GM12892 (cell line): ENCODE results near the gene TMC8.
A peak's percentile ranks its signal among the peaks of the same experiment; 100 is the strongest.

Source experiments
- DNase-seq: peaks from one replicate; pipeline ENCODE4 v3.0.0; 2011; ENCODE audit not compliant: insufficient read length
- FAIRE-seq: peaks from 2 replicates; lab custom pipeline; 2011; peaks lifted over from hg19 to GRCh38; lab: Jason Lieb, UNC
- POLR2A ChIP-seq: IDR thresholded peaks from 2 replicates; pipeline ENCODE4 v1.6.1; 2011; ENCODE audit warnings: low read depth, low read length, control low read depth
- POLR2AphosphoS5 ChIP-seq: IDR thresholded peaks from 2 replicates; pipeline ENCODE4 v1.6.1; 2011; ENCODE audit warnings: low read depth, low read length, control low read depth
- TAF1 ChIP-seq: IDR thresholded peaks from 2 replicates; pipeline ENCODE4 v1.6.1; 2011; ENCODE audit warnings: low read depth, mild to moderate bottlenecking, control low read depth, low read length, borderline replicate concordance

Gene TMC8

DNA sequence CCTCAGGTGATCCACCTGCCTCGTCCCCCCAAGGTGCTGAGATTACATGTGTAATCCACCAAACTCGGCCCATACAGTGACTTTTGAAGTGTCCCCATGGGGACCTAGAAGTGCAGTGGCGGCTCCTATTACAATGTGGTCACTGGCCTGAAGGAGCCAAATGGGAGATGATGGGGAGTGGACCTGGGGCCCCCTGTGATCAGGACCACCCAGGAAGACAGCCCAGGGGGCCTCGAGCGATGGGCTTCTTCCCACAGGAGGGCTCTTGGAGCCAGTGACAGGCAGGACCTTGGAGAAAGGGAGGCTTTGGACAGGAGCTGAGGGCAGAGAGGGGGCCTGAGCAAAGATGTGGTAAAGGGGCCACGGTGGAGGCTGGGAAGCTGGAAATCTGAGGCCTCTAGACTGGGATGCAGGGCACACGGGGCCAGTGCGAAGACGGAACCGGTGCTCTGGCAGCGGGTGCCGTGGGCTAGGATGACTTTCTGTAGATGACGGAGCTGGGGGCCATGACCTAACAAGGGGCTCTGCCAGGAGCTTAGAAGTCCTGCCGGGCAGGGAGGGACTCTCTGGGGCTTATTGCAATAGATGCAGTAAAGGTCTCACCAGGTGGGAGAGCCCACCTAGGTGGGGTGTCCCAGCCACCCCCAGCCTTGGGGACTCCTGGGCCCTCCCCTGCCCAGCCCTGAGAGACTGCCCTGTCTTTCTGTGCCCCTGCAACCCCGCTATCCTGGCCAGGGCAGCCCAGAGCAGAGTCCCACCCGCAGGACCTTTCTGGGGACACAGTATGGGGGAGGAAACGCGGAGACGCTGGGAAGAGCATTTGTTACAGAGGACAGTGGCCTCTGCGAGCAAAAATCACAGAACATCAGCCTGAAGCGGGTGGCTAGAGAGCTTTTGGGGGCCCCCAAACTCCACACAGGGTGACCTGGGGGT is 12.9 kb downstream of the TMC8 start:
- FAIRE-seq = no peak
- no peak for TF ChIP-seq TAF1
- no peak for TF ChIP-seq POLR2AphosphoS5
- no peak for TF ChIP-seq POLR2A
- no peak for DNase-seq

DNA sequence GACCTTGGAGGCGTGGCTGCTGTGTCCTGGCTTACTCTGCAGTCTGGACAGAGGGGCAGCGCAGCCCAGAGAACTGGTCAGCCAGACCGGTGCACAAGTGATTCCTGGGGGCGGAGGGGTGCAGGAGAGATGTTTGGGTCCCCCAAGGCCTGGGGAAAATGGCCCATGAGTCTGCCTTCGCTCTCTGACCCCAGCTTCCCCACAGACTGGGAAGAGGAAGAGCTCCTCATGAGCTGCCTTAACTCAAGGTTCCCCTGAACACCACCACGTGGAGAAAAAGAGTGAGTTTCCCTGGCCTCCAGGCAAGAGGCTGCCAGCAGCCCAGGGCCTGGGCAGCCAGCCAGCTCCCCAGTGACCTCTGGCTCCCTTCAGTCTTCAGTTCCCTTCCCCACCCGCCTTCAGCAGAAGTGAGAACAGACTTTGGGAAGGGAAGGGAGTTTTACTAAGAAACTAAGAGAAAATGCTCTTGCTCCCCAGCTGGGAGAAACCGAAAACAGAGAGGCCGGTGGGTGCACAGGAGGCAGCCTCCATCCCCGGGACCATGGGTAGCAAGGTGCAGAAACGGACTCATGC is 13.7 kb downstream of the TMC8 start:
- DNase-seq (no peak), FAIRE-seq (no peak)
- TF ChIP-seq TAF1 = no peak
- no peak for TF ChIP-seq POLR2A

DNA sequence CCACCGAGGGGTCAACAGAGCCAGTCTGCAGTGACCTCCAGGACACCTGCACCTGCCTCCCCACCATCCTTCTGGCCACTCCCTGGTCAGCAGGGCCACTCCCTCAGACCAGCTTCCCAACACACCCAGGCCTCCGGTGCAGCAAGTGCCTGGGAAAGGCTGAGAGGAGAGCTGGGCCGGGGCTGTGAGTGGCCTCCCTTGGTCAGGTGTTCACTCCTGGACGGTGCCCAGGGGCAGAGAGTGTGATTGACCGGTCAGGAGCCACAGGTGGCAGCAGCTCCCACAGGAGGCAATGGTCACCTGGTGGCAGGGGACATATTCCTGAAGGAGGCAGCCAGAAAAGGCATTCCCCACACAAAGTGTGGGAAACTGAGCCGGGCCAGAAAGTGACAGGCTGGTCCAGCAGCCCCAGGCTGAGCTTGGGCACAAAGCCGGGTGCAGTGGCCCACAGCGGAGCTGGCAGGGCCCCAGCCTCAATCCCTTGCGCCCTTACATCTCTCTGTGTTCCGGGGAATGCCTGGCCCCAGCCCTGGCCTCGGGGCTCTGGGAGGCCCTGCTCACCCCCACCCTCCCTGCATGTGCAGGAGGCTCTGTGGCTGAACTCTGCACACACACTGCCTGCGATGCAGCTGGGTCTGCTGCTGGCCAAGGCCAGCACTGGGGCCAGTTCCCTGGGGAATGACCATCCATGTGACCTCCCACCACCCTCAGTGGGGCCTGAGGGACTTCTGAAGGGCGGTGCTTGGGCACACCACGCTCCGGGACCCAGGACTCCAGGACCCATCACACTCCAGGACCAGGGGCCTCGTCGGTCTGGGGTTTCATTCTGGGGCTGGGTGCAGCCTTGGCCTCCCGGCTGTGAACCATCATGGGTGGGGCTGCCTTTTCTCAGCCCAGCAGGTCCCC is 14.4 kb downstream of the TMC8 start:
- FAIRE-seq (no peak), DNase-seq (no peak)
- no peak for TF ChIP-seq POLR2A
- no peak for TF ChIP-seq POLR2AphosphoS5
- no peak for TF ChIP-seq TAF1

DNA sequence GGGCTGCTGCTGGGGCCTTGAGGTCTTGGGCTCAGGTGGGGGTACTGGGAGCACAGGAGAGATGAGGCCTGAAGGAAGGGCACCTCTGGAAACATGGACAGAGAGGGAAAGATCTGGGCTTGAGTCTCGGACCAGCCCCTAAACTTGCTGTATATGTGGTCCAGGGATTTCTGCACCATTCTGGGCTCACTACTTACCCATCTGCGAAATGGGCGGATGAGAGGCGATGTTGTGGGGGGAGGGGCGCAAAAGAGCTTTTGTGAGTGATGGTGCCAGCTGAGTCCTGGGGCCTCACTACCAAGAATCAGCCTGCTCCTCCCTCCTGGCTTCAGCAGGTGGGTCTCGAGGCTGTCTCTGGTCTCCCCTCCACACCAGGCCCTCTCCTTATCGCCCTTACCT is 15.9 kb downstream of the TMC8 start:
- TF ChIP-seq POLR2AphosphoS5 = no peak
- no peak for TF ChIP-seq TAF1
- TF ChIP-seq POLR2A = no peak
- DNase-seq (no peak), FAIRE-seq (no peak)

DNA sequence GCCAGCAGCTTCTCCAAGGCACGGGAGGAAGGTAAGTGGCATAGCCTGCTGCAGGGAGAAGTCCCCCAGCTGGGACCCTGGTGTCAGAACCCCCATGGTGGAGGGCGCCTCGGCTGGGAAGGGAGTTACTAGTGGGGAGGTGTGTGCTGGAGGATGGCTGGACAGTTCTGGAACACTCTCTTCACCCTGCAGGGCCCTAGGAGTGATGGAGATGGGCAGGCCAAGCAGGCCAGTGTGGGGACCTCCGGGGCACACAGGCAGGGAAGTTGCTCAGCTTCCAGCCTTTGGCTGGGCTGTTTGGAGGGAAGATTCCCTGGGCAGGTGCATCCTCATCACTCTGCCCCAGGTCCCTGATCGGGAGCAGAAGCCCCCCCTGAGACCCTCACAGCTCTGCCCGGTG is 16.3 kb downstream of the TMC8 start:
- TF ChIP-seq POLR2A (no peak), POLR2AphosphoS5 (no peak)
- no peak for FAIRE-seq
- DNase-seq = no peak

DNA sequence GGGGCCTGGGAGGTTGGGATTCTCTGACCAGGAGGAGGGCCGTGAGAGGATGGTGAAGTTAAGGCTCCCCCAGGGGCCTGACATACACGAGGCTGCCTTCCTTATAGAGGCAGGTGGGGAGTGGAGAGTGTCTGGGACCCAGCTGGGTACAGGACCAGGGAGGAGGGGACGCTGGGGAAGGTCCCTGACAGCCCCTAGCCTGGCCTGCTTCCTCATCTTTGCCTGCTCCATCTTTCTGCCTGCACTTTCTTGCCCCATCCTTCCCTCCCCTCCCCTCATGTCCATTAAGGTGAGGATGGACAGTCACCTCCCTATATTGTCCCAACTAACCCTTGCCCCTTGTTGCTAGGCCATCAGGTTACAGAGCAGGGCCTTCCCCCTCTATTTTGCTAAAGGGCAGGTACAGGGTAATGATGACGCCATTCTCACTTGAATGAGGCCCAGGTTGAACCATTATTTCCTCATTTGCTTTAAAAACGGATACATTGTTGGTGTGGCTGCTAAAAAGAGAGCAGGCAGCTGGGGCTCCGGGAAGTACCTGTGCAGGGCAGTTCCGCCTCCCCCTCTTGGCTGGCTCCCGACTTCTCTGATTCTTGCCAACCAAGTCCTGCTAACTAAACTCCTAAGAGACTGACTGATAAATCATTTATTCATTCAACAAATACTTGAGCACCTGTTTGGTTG is 16.9 kb downstream of the TMC8 start:
- no peak for TF ChIP-seq TAF1
- TF ChIP-seq POLR2A = peak; percentile 50; the same call in 1 of the 2 replicates
- peak; percentile 47; the same call in 1 of the 2 replicates for TF ChIP-seq POLR2AphosphoS5
- FAIRE-seq = peak; percentile 94
- no peak for DNase-seq

DNA sequence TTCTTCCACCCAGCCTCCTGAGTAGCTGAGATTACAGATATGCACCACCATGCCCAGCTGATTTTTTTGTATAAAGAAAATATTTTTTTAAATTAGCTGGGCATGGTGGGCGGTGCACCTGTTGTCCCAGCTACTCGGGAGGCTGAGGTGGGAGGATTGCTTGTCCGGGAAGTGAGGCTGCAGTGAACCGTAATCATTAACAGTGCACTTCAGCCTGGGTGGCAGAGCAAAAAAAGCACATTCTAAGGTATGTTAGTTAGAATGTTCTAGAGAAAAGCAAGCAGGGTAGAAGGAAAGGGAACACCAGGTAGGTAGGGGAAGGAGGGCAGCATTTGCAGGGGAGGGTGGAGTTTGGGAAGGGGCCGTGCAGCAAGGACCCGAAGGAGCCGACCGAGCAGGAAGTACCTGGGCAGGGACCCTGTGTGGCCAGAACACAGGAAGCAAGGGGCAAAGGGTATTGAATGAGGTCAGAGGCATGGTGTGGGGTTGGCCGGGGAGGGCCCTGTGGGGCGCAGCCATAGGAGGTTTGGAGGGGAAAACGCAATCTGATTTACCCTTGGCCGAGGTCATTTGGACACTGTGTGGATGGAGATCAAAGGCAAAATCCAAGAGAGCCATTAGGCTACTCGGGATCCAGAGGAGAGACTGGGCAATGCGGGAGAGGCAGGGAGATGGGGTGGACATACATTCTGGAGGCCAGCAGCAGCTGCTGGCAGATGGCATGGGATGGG is 17.9 kb downstream of the TMC8 start:
- no peak for DNase-seq
- FAIRE-seq = peak; percentile 81
- TF ChIP-seq POLR2AphosphoS5 (no peak), POLR2A (no peak), TAF1 (no peak)

DNA sequence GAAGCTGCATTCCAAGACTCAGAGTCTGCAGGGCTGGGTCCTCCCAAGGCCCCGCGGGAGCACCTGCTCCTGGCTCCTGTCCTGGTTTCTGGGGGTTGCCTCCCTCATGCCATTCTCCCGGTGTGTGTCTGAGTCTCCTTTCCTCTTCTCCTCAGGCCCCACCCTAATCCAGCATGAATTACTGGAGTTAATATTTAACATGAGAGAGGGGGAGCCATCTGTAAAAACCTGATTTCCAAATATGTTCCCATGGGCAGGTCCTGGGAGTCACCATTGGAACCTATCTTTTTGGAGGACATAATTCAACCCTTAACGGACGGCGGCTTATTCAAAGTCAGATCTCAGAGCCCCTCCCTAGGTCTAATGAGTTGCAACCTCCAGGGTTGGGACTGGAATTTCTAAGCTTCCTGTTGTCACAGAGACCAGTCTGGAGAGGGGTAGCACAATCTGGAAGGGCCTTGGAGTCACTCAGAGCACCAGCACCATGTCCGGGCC is 21.0 kb downstream of the TMC8 start:
- FAIRE-seq = no peak
- no peak for TF ChIP-seq POLR2A
- TF ChIP-seq POLR2AphosphoS5 = no peak
- no peak for TF ChIP-seq TAF1
- no peak for DNase-seq

DNA sequence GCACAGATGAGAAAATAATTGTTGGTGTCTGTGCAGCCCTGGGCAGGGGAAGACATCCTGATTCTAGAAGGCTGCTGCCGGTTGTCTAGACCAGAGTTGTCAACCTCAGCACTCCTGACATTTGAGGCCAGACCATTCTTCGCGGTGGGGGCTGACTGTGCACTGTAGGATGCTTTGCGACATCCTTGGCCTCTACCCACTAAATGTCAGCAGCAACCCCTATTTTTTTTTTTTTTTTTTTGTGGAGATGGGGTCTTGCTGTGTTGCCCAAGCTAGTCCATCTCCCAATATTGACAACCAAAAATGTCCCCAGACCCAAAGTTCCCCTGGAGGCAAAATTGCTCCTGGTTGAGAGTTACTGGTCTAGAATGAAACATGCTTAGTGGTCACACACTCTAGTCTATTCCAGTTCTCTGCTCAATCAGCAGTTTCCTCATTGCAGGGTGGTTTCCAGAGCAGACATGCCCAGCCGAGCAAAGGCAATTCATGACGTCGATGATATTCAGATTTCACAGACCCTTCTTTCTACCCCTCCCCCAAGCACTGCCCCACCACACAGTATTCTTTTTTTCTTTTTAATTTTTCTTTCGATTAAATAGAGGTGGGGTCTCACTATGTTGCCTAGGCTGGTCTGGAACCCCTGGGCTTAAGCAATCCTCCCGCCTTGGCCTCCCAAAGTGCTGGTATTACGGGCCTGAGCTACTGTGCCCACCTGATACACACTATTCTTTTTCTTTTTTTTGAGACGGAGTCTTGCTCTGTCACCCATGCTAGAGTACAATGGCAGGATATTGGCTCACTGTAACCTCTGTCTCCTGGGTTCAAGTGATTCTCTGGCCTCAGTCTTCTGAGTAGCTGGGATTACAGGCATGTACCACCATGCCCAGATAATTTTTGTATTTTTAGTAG is 24.6 kb downstream of the TMC8 start:
- peak; percentile 95 for FAIRE-seq
- TF ChIP-seq TAF1 = peak; percentile 51; the same call in 1 of the 2 replicates
- peak; percentile 73 for TF ChIP-seq POLR2A
- TF ChIP-seq POLR2AphosphoS5 = peak; percentile 81

More for the DNA sequence above, 24.6 kb downstream of the TMC8 start:
- peak; percentile 53 for DNase-seq
